ENCODE results near the gene LRTM2. TPM values are rescaled to one million over a fixed set of nuclear protein-coding genes. Genes with fewer than 3 reads are reported as not detected.
A peak's percentile ranks its signal among the peaks of the same experiment; 100 is the strongest.

Gene LRTM2
- total and polyA plus RNA-seq, 7 donors = 0.09 to 0.41 TPM; not detected in 5

DNA sequence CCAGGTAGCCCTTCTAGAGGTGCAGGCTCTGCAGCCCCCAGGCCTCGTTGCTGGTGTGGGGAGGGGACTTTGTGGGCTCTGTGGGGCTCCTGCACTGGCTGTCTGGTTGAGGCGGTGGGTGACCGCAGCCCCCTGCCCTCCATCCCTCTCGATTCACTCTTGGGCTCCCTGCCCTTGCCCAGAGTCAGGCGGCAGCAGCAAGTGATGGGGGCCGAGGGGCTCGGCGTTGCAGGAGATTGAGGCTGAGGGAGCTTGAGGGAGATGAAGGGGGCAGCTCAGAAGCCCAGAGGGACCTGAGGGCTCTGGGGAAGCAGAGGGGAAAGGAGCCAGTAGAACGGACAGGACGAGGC is 9.5 kb upstream of the LRTM2 start:
- intact Hi-C loops (cut with DNase I) = no loop called here
- no peak overlapping the region for H3K27ac ChIP-seq

GRCh38 chr12:1811281-1811947 is 9.0 kb upstream of the LRTM2 start:
- TF ChIP-seq, protein P1, sequence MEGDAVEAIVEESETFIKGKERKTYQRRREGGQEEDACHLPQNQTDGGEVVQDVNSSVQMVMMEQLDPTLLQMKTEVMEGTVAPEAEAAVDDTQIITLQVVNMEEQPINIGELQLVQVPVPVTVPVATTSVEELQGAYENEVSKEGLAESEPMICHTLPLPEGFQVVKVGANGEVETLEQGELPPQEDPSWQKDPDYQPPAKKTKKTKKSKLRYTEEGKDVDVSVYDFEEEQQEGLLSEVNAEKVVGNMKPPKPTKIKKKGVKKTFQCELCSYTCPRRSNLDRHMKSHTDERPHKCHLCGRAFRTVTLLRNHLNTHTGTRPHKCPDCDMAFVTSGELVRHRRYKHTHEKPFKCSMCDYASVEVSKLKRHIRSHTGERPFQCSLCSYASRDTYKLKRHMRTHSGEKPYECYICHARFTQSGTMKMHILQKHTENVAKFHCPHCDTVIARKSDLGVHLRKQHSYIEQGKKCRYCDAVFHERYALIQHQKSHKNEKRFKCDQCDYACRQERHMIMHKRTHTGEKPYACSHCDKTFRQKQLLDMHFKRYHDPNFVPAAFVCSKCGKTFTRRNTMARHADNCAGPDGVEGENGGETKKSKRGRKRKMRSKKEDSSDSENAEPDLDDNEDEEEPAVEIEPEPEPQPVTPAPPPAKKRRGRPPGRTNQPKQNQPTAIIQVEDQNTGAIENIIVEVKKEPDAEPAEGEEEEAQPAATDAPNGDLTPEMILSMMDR (IDR thresholded peaks at IDR 0.05) = no peak
- TF ChIP-seq POLR2AphosphoS5 (IDR thresholded peaks at IDR 0.05) = no peak
- TF ChIP-seq POLR2A (IDR thresholded peaks at IDR 0.05) = no peak
- TF ChIP-seq EP300 (IDR thresholded peaks at IDR 0.05) = no peak
- H3K27ac ChIP-seq = peak overlapping the region in 2 of 4 donors; percentile 25 to 60
- H3K4me3 ChIP-seq = no peak overlapping the region
- intact Hi-C loops (cut with DNase I) = no loop called here
- DNase-seq = no peak
- WGBS, 2 donors = 71 to 75% methylated on average over 27 of the region's 27 CpGs
- H3K4me1 ChIP-seq = peaks cover 0 to 6% (median 0%) of the 10 kb centered on the region in 4 donors
- H3K9me3 ChIP-seq = no peaks in the 10 kb centered on the region
- H3K27me3 ChIP-seq = no peaks in the 10 kb centered on the region
- no peaks in the 10 kb centered on the region for H3K36me3 ChIP-seq

More for the DNA sequence above, 9.5 kb upstream of the LRTM2 start:
- TF ChIP-seq POLR2AphosphoS5 (IDR thresholded peaks at IDR 0.05) (no peak), POLR2A (IDR thresholded peaks at IDR 0.05) (no peak), EP300 (IDR thresholded peaks at IDR 0.05) (no peak)
- TF ChIP-seq, protein P1 (IDR thresholded peaks at IDR 0.05) = no peak
- Histone ChIP-seq H3K4me1 (peaks cover 0 to 6% (median 0%) of the 10 kb centered on the region in 4 donors), H3K9me3 (no peaks in the 10 kb centered on the region), H3K36me3 (no peaks in the 10 kb centered on the region), H3K4me3 (no peak overlapping the region), H3K27me3 (no peaks in the 10 kb centered on the region)
- no peak for DNase-seq
- WGBS, 2 donors = 90 to 91% methylated on average over 10 of the region's 10 CpGs

DNA sequence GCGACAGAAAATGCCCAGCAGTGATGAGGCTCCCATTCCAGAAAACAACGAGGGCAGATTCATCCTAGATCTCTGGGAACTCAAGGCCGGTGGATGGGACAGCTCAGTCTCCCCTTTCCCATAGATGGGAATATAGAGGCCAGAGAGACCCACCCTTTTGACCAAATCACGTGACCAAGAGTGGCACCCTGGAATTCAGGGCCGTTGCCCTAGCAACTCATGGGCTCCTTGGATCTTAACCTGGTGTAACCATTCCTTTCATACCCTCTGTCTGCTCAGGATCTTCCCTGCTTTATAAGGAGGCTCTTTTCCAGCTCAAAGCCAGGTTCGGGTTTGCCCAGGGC is 8.4 kb upstream of the LRTM2 start:
- DNase-seq = no peak
- 70 to 77% methylated on average over 6 of the region's 6 CpGs for WGBS, 2 donors
- H3K4me1 ChIP-seq = peaks cover 0 to 6% (median 0%) of the 10 kb centered on the region in 4 donors
- H3K36me3 ChIP-seq = no peaks in the 10 kb centered on the region
- no peaks in the 10 kb centered on the region for H3K27me3 ChIP-seq
- TF ChIP-seq POLR2AphosphoS5 (IDR thresholded peaks at IDR 0.05) (no peak), POLR2A (IDR thresholded peaks at IDR 0.05) (no peak), EP300 (IDR thresholded peaks at IDR 0.05) (no peak)
- TF ChIP-seq, protein P1 (IDR thresholded peaks at IDR 0.05) = no peak
- no peaks in the 10 kb centered on the region for H3K9me3 ChIP-seq
- H3K27ac ChIP-seq = peak overlapping the region; percentile 17 to 60 (median 48)
- no peak overlapping the region for H3K4me3 ChIP-seq
- intact Hi-C loops (cut with DNase I) = no loop called here

- WGBS, 2 donors = 75 to 82% methylated on average over 17 of the region's 17 CpGs
- no peaks in the 10 kb centered on the region for H3K36me3 ChIP-seq
- intact Hi-C loops (cut with DNase I) = no loop called here
- TF ChIP-seq POLR2A (IDR thresholded peaks at IDR 0.05) (no peak), POLR2AphosphoS5 (IDR thresholded peaks at IDR 0.05) (peak in 2 of 4 donors; percentile 4 to 30)
- no peaks in the 10 kb centered on the region for H3K9me3 ChIP-seq
- H3K4me3 ChIP-seq = no peak overlapping the region
- no peaks in the 10 kb centered on the region for H3K27me3 ChIP-seq
- H3K27ac ChIP-seq = peak overlapping the region in 3 of 4 donors; percentile 40 to 60 (median 56)
- DNase-seq = no peak
- peaks cover 0 to 6% (median 0%) of the 10 kb centered on the region in 4 donors for H3K4me1 ChIP-seq
Measured at GRCh38 chr12:1812650-1813302, 7.6 kb upstream of the LRTM2 start.

GRCh38 chr12:1814266-1814665 is 6.1 kb upstream of the LRTM2 start:
- peaks cover 0 to 6% (median 0%) of the 10 kb centered on the region in 4 donors for H3K4me1 ChIP-seq
- H3K27me3 ChIP-seq = no peaks in the 10 kb centered on the region
- H3K9me3 ChIP-seq = no peaks in the 10 kb centered on the region
- H3K27ac ChIP-seq = no peak overlapping the region
- no peak for DNase-seq
- intact Hi-C loops (cut with DNase I) = no loop called here
- no peak for TF ChIP-seq POLR2A (IDR thresholded peaks at IDR 0.05)
- TF ChIP-seq POLR2AphosphoS5 (IDR thresholded peaks at IDR 0.05) = no peak
- no peak for TF ChIP-seq EP300 (IDR thresholded peaks at IDR 0.05)
- TF ChIP-seq, protein P1 (IDR thresholded peaks at IDR 0.05) = no peak
- WGBS, 2 donors = 73 to 79% methylated on average over 8 of the region's 8 CpGs
- H3K36me3 ChIP-seq = no peaks in the 10 kb centered on the region
- H3K4me3 ChIP-seq = no peak overlapping the region

All from sigmoid colon (tissue), 7 donors.